Panc1 (cell line): ENCODE data around the gene TACO1. TPM values are rescaled to one million over a fixed set of nuclear protein-coding genes. Genes with fewer than 3 reads are reported as not detected.

Source experiments
- ATAC-seq: fragments of 200-7000 bp; cut with Tn5 transposase; 2 replicates; pipeline ENCODE4 v1.9.1; 2020; ENCODE audit warnings: mild to moderate bottlenecking, moderate library complexity
- BruUV-seq: library from RNA; stranded (reverse); fragments of 400-500 nt; replicated peaks from 2 replicates; lab custom pipeline; 2021; lab: Mats Ljungman, UMichigan
- CTCF ChIA-PET: fragments of 300-600 bp; sonication (Branson Sonifier 250); formaldehyde crosslinking; loops from one replicate; lab custom pipeline; 2022; ENCODE audit warnings: antibody characterized with exemption; lab: Charles Lee
- POLR2A ChIA-PET: fragments of 300-600 bp; sonication (Branson Sonifier 250); formaldehyde crosslinking; loops from one replicate; lab custom pipeline; 2022; ENCODE audit warnings: antibody characterized with exemption; lab: Charles Lee
- DNase-seq: peaks from one replicate; pipeline ENCODE4 v3.0.0-alpha.2; 2010; ENCODE audit warnings: low read depth, low spot score
- H3K27ac ChIP-seq: 2 replicates; pipeline ENCODE4 v1.5.1; 2011; ENCODE audit warnings: mild to moderate bottlenecking, low read length, inconsistent platforms
- H3K27me3 ChIP-seq: fragments of 200-500 bp; sonication (Bioruptor generic); 2 replicates; pipeline ENCODE4 v1.6.0; 2014; ENCODE audit warnings: low read length, inconsistent platforms; ENCODE audit not compliant: control insufficient read depth, insufficient read depth
- H3K36me3 ChIP-seq: fragments of 200-500 bp; sonication (Bioruptor generic); 2 replicates; pipeline ENCODE4 v1.5.1; 2014; ENCODE audit warnings: inconsistent platforms, mild to moderate bottlenecking, low read length, moderate library complexity; ENCODE audit not compliant: control insufficient read depth, insufficient read depth
- H3K4me1 ChIP-seq: 2 replicates; pipeline ENCODE4 v1.5.1; 2011; ENCODE audit warnings: inconsistent platforms, mild to moderate bottlenecking, low read length, moderate library complexity; ENCODE audit not compliant: control insufficient read depth, insufficient read depth
- H3K4me3 ChIP-seq, 2 experiments: 2 replicates each; pipeline ENCODE4 v1.5.1; 2011 to 2012; ENCODE audit warnings: low read depth in 2 of 2, low read length in 2 of 2, mild to moderate bottlenecking in 2 of 2, inconsistent platforms in 1 of 2, moderate library complexity in 1 of 2
- H3K9me3 ChIP-seq: fragments of 200-500 bp; sonication (Bioruptor generic); 2 replicates; pipeline ENCODE4 v1.5.1; 2014; ENCODE audit warnings: low read depth, mild to moderate bottlenecking, inconsistent platforms, low read length, moderate library complexity; ENCODE audit not compliant: control insufficient read depth, insufficient read depth
- POLR2AphosphoS5 ChIP-seq: IDR thresholded peaks from 2 replicates; pipeline ENCODE4 v1.6.1; 2012; ENCODE audit warnings: mild to moderate bottlenecking, low read depth, low read length, moderate library complexity
- REST ChIP-seq, 2 experiments: IDR thresholded peaks; 2 replicates each; pipeline ENCODE4 v1.6.1; 2011 to 2012; ENCODE audit warnings: low read depth in 2 of 2, control low read depth in 1 of 2, low read length in 1 of 2, mild to moderate bottlenecking in 1 of 2, moderate library complexity in 1 of 2; ENCODE audit not compliant: insufficient read depth in 1 of 2
- SIN3A ChIP-seq: IDR thresholded peaks from 2 replicates; pipeline ENCODE4 v1.6.1; 2012; ENCODE audit warnings: low read depth, mild to moderate bottlenecking, low read length, moderate library complexity, borderline replicate concordance; ENCODE audit not compliant: insufficient read depth
- TCF7L2 ChIP-seq: IDR thresholded peaks from 2 replicates; pipeline ENCODE4 v1.6.1; 2011; ENCODE audit warnings: mild to moderate bottlenecking, low read depth, low read length, inconsistent platforms
- in situ Hi-C: cut with HindIII; loops from 2 replicates; pipeline ENCODE4 v1.10.0; 2016; ENCODE audit warnings: low sequenced_read_pairs, low pct_unique_long_range_greater_than_20kb
- intact Hi-C: fragments of 100-400 bp; cut with micrococcal nuclease; formaldehyde crosslinking; loops from one replicate; pipeline ENCODE4 v1.10.0; 2022; ENCODE audit not compliant: unreplicated experiment
- total RNA-seq: library from RNA; stranded (reverse); gene quantifications from one replicate; pipeline ENCODE4 v1.2.1, GENCODE V29; 2021; ENCODE audit not compliant: unreplicated experiment
- TF ChIP-seq, protein P1 (sequence below): fragments of 450-650 bp; IDR thresholded peaks from 2 replicates; pipeline ENCODE4 v1.5.1; 2017; ENCODE audit warnings: mild to moderate bottlenecking

TACO1 gene
- total RNA-seq, 1 experiment from 2014 or later: 17.9 TPM

DNA sequence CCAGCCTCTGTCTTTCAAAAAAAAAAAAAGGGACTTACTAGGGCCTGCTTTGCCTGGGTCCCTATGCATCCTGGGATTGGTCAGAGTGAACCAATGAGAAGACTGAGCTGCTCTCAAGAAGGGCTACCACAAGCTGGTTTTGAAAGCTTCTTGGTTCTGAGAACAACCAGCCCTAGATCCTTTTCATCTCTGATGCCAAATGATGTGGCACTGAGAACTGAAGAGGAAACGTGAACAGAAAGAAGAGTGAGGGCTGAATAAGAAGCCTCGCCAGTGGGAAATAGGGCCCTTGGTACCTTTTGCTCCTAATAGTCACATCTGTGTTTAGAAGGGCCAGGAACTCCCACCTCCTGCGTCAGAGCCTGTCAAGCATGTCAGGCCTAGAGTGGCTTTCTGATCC lies 10.7 kb downstream of the TACO1 start:
- no peak overlapping the region for H3K4me3 ChIP-seq
- no peaks in the 10 kb centered on the region for H3K27me3 ChIP-seq
- H3K9me3 ChIP-seq: no peaks in the 10 kb centered on the region
- BruUV-seq: no TSS peak
- ATAC-seq (no peak), DNase-seq (no peak)
- H3K27ac ChIP-seq: no peak overlapping the region
- no peaks in the 10 kb centered on the region for H3K4me1 ChIP-seq
- CTCF ChIA-PET: interaction anchor here (0.6 to 1.7 kb wide), 5 partner anchors 99 to 205 kb away, joined by 3 to 16 read pairs (median 5); no protein-coding TSS in a partner anchor
- TF ChIP-seq, protein P1, sequence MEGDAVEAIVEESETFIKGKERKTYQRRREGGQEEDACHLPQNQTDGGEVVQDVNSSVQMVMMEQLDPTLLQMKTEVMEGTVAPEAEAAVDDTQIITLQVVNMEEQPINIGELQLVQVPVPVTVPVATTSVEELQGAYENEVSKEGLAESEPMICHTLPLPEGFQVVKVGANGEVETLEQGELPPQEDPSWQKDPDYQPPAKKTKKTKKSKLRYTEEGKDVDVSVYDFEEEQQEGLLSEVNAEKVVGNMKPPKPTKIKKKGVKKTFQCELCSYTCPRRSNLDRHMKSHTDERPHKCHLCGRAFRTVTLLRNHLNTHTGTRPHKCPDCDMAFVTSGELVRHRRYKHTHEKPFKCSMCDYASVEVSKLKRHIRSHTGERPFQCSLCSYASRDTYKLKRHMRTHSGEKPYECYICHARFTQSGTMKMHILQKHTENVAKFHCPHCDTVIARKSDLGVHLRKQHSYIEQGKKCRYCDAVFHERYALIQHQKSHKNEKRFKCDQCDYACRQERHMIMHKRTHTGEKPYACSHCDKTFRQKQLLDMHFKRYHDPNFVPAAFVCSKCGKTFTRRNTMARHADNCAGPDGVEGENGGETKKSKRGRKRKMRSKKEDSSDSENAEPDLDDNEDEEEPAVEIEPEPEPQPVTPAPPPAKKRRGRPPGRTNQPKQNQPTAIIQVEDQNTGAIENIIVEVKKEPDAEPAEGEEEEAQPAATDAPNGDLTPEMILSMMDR: no peak
- TF ChIP-seq POLR2AphosphoS5: no peak
- no peak for TF ChIP-seq TCF7L2
- TF ChIP-seq SIN3A: no peak
- no peak for TF ChIP-seq REST (IDR thresholded peaks at IDR 0.05; ENCODE audit: insufficient read depth in 1 of 2, low read depth in 2 of 2, low read length in 1 of 2)
- intact Hi-C loops: no loop called here
- in situ Hi-C loops: no loop called here
- no peaks in the 10 kb centered on the region for H3K36me3 ChIP-seq
- POLR2A ChIA-PET: no interaction called here

GRCh38 chr17:63613663-63614062 lies 13.0 kb downstream of the TACO1 start:
- no TSS peak for BruUV-seq
- POLR2A ChIA-PET: no interaction called here
- DNase-seq (no peak), ATAC-seq (no peak)
- Histone ChIP-seq H3K4me1 (no peaks in the 10 kb centered on the region), H3K9me3 (no peaks in the 10 kb centered on the region), H3K27ac (no peak overlapping the region), H3K4me3 (no peak overlapping the region), H3K36me3 (no peaks in the 10 kb centered on the region), H3K27me3 (no peaks in the 10 kb centered on the region)
- intact Hi-C loops (no loop called here), in situ Hi-C loops (no loop called here)
- CTCF ChIA-PET: no interaction called here
- TF ChIP-seq, protein P1: no peak
- TF ChIP-seq POLR2AphosphoS5 (no peak), SIN3A (no peak), TCF7L2 (no peak), REST (IDR thresholded peaks at IDR 0.05; ENCODE audit: insufficient read depth in 1 of 2, low read depth in 2 of 2, low read length in 1 of 2) (no peak)
